ENCODE measurements around the gene CCDC191.

DNA sequence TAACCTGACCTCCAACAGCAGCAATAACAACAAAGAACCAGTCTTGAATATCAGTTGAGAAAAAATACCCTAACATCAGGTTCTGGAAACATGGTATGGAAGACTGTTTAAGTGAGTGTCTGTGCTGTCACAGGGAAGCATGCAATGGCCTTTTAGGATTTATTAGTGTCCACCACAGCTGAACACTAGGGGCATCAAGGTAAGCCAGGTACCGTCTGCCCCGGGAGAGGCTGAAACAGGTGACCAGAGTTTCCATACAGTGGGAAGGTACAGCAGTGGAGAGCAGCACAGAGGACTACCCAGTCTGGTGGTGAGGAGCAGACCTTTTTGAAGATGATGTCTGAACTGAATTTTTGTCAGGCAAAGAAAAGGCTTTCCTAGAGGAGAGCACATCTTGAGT, 90.2 kb downstream of the CCDC191 start:
- TF ChIP-seq, protein P1, sequence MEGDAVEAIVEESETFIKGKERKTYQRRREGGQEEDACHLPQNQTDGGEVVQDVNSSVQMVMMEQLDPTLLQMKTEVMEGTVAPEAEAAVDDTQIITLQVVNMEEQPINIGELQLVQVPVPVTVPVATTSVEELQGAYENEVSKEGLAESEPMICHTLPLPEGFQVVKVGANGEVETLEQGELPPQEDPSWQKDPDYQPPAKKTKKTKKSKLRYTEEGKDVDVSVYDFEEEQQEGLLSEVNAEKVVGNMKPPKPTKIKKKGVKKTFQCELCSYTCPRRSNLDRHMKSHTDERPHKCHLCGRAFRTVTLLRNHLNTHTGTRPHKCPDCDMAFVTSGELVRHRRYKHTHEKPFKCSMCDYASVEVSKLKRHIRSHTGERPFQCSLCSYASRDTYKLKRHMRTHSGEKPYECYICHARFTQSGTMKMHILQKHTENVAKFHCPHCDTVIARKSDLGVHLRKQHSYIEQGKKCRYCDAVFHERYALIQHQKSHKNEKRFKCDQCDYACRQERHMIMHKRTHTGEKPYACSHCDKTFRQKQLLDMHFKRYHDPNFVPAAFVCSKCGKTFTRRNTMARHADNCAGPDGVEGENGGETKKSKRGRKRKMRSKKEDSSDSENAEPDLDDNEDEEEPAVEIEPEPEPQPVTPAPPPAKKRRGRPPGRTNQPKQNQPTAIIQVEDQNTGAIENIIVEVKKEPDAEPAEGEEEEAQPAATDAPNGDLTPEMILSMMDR (optimal IDR thresholded peaks at IDR 0.05 in 1 of 3, IDR thresholded peaks at IDR 0.05 in 1 of 3, conservative IDR thresholded peaks at IDR 0.05 in 1 of 3; ENCODE audit: extremely low read depth in 1 of 3, insufficient read depth in 2 of 3, low read length in 3 of 3): no peak
- no peak for TF ChIP-seq EZH2 (IDR thresholded peaks at IDR 0.05; ENCODE audit: low read length)

Data from keratinocyte (primary cell).